Keratinocyte (primary cell): ENCODE results near the gene SH3D19. TPM values are rescaled to one million over a fixed set of nuclear protein-coding genes. Genes with fewer than 3 reads are reported as not detected.

Source experiments
- DNase-seq: peaks from one replicate; pipeline ENCODE4 v3.0.0-alpha.2; 2011; ENCODE audit warnings: low read depth, missing footprints, low spot score
- FAIRE-seq: peaks from 2 replicates; lab custom pipeline; 2011; peaks lifted over from hg19 to GRCh38; lab: Jason Lieb, UNC
- H2AFZ ChIP-seq: 2 replicates; pipeline ENCODE4 v1.6.0; 2012; ENCODE audit warnings: low read length, control low read depth, inconsistent platforms; ENCODE audit not compliant: control insufficient read depth
- H3K27ac ChIP-seq: 2 replicates; pipeline ENCODE4 v1.5.1; 2011; ENCODE audit warnings: low read length; ENCODE audit not compliant: control insufficient read depth, insufficient read depth
- H3K27me3 ChIP-seq: 3 replicates; pipeline ENCODE4 v1.6.0; 2011; ENCODE audit warnings: low read length; ENCODE audit not compliant: control insufficient read depth, insufficient read depth; ENCODE audit errors: extremely low read depth
- H3K36me3 ChIP-seq, 2 experiments: 2 replicates in 1 of 2; 3 replicates in 1 of 2; pipeline ENCODE4 v1.5.1; 2011; ENCODE audit warnings: low read length in 2 of 2, mild to moderate bottlenecking in 1 of 2; ENCODE audit not compliant: control insufficient read depth in 2 of 2, insufficient read depth in 2 of 2; ENCODE audit errors: extremely low read depth in 1 of 2
- H3K4me1 ChIP-seq: 3 replicates; pipeline ENCODE4 v1.5.1; 2011; ENCODE audit warnings: low read length; ENCODE audit not compliant: control insufficient read depth, insufficient read depth; ENCODE audit errors: extremely low read depth
- H3K4me2 ChIP-seq: 3 replicates; pipeline ENCODE4 v1.6.0; 2011; ENCODE audit warnings: low read depth, low read length; ENCODE audit not compliant: control insufficient read depth, insufficient read depth; ENCODE audit errors: extremely low read depth
- H3K4me3 ChIP-seq, 3 experiments: fragments of 200-600 bp in 1 of 3; sonication (generic) in 1 of 3; 2 replicates in 2 of 3; 3 replicates in 1 of 3; pipeline ENCODE4 v1.5.1; 2011 to 2016; ENCODE audit warnings: low read length in 3 of 3, mild to moderate bottlenecking in 3 of 3, control low read depth in 2 of 3, inconsistent platforms in 1 of 3, low read depth in 1 of 3, mixed read lengths in 1 of 3, mixed run types in 1 of 3, moderate library complexity in 1 of 3; ENCODE audit not compliant: control insufficient read depth in 2 of 3, insufficient read depth in 2 of 3; ENCODE audit errors: extremely low read depth in 1 of 3
- H3K79me2 ChIP-seq: 2 replicates; pipeline ENCODE4 v1.6.0; 2012; ENCODE audit warnings: low read length; ENCODE audit not compliant: control insufficient read depth, insufficient read depth
- H3K9ac ChIP-seq: 3 replicates; pipeline ENCODE4 v1.6.0; 2011; ENCODE audit warnings: low read length; ENCODE audit not compliant: control insufficient read depth, insufficient read depth; ENCODE audit errors: extremely low read depth
- H3K9me1 ChIP-seq: 3 replicates; pipeline ENCODE4 v1.6.0; 2011; ENCODE audit warnings: low read length; ENCODE audit not compliant: control insufficient read depth, insufficient read depth; ENCODE audit errors: extremely low read depth
- H3K9me3 ChIP-seq: 2 replicates; pipeline ENCODE4 v1.5.1; 2012; ENCODE audit warnings: low read depth, low read length; ENCODE audit not compliant: control insufficient read depth
- H4K20me1 ChIP-seq: 3 replicates; pipeline ENCODE4 v1.6.0; 2011; ENCODE audit warnings: low read length; ENCODE audit not compliant: control insufficient read depth, insufficient read depth; ENCODE audit errors: extremely low read depth
- EZH2 ChIP-seq: IDR thresholded peaks from one replicate; pipeline ENCODE4 v1.6.1; 2012; ENCODE audit warnings: inconsistent platforms, mild to moderate bottlenecking, low read length, moderate library complexity
- dilution Hi-C: fragments of 300-500 bp; cut with MboI; formaldehyde crosslinking; loops from one replicate; pipeline ENCODE4 v1.7.0; 2020; ENCODE audit warnings: low sequenced_read_pairs; ENCODE audit not compliant: extremely low pct_ligation_motif_present
- polyA plus RNA-seq, 5 experiments: library from polyadenylated mRNA; depleted of rRNA in 3 of 5; stranded (reverse) in 3 of 5; stranded (forward) in 1 of 5; unstranded in 1 of 5; fragments of >200 nt; gene quantifications; 1 replicate in 1 of 5; 2 replicates in 3 of 5; 3 replicates in 1 of 5; pipeline versions ENCODE4 v1.2.1 to v1.2.3, GENCODE V29; 2011 to 2012; ENCODE audit warnings: missing spikeins in 2 of 5, low read depth in 1 of 5, low replicate concordance in 1 of 5
- TF ChIP-seq, protein P1 (sequence below), 3 experiments: IDR thresholded peaks in 1 of 3; conservative IDR thresholded peaks in 1 of 3; optimal IDR thresholded peaks in 1 of 3; 2 replicates in 2 of 3; 3 replicates in 1 of 3; pipeline versions ENCODE3 to v1.5.1; 2011; ENCODE audit warnings: low read length in 3 of 3, mild to moderate bottlenecking in 3 of 3, moderate library complexity in 2 of 3, control low read depth in 1 of 3, inconsistent platforms in 1 of 3; ENCODE audit not compliant: insufficient read depth in 2 of 3; ENCODE audit errors: extremely low read depth in 1 of 3

The SH3D19 gene
- polyA plus RNA-seq, 1 donor (not counting 4 experiments of a cell fraction or from before 2014, with no cell fraction given): 24.8 TPM

DNA sequence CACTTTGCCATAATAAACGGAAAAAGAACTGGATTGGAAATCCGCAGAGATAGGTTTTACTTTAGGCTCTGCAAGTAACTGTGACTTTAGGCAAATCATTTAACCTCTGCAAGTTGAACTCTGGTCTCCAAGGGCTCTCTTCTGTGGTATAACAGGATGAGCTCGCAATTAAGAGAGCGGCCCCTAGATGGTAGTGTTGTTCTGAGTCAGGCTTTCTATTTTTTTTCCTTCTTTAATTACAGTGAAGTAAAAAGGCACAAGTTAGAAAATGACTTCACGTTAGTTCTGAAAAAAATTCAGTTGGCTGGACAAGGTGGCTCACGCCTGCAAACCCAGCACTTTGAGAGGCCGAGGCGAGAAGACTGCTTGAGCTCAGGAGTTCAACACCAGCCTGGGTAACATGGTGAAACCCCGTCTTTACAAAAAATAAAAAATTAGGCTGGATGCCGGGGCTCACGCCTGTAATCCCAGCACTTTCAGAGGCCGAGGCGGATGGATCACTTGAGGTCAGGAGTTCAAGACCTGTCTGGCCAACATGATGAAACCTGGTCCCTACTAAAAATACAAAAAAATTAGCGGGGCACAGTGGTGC is 207.9 kb downstream of the SH3D19 start:
- Histone ChIP-seq H3K4me3 (no peak overlapping the region), H3K4me1 (no peaks in the 10 kb centered on the region), H3K4me2 (no peak overlapping the region), H3K36me3 (peaks cover 5 to 11% of the 10 kb centered on the region in 2 experiments), H3K9ac (no peak overlapping the region), H3K27me3 (no peaks in the 10 kb centered on the region), H4K20me1 (no peaks in the 10 kb centered on the region), H3K79me2 (no peaks in the 10 kb centered on the region), H3K27ac (no peak overlapping the region), H3K9me1 (peaks cover 3% of the 10 kb centered on the region), H3K9me3 (no peaks in the 10 kb centered on the region), H2AFZ (no peak overlapping the region)
- dilution Hi-C loops: no loop called here
- DNase-seq (no peak), FAIRE-seq (peak; percentile 67)
- TF ChIP-seq, protein P1, sequence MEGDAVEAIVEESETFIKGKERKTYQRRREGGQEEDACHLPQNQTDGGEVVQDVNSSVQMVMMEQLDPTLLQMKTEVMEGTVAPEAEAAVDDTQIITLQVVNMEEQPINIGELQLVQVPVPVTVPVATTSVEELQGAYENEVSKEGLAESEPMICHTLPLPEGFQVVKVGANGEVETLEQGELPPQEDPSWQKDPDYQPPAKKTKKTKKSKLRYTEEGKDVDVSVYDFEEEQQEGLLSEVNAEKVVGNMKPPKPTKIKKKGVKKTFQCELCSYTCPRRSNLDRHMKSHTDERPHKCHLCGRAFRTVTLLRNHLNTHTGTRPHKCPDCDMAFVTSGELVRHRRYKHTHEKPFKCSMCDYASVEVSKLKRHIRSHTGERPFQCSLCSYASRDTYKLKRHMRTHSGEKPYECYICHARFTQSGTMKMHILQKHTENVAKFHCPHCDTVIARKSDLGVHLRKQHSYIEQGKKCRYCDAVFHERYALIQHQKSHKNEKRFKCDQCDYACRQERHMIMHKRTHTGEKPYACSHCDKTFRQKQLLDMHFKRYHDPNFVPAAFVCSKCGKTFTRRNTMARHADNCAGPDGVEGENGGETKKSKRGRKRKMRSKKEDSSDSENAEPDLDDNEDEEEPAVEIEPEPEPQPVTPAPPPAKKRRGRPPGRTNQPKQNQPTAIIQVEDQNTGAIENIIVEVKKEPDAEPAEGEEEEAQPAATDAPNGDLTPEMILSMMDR (optimal IDR thresholded peaks at IDR 0.05 in 1 of 3, IDR thresholded peaks at IDR 0.05 in 1 of 3, conservative IDR thresholded peaks at IDR 0.05 in 1 of 3; ENCODE audit: extremely low read depth in 1 of 3, insufficient read depth in 2 of 3, low read length in 3 of 3): peak; percentile 55 to 67 (median 56)
- no peak for TF ChIP-seq EZH2

GRCh38 chr4:151114986-151115385 is 210.4 kb downstream of the SH3D19 start:
- H4K20me1 ChIP-seq: no peaks in the 10 kb centered on the region
- H3K9me3 ChIP-seq: no peaks in the 10 kb centered on the region
- no peak overlapping the region for H3K27ac ChIP-seq
- H3K79me2 ChIP-seq: no peaks in the 10 kb centered on the region
- no peak overlapping the region for H3K9ac ChIP-seq
- dilution Hi-C loops: no loop called here
- TF ChIP-seq EZH2: no peak
- TF ChIP-seq, protein P1 (optimal IDR thresholded peaks at IDR 0.05 in 1 of 3, IDR thresholded peaks at IDR 0.05 in 1 of 3, conservative IDR thresholded peaks at IDR 0.05 in 1 of 3; ENCODE audit: extremely low read depth in 1 of 3, insufficient read depth in 2 of 3, low read length in 3 of 3): no peak
- H3K27me3 ChIP-seq: no peaks in the 10 kb centered on the region
- H3K4me1 ChIP-seq: no peaks in the 10 kb centered on the region
- no peak overlapping the region for H3K4me3 ChIP-seq
- DNase-seq (no peak), FAIRE-seq (no peak)
- peaks cover 10 to 11% of the 10 kb centered on the region in 2 experiments for H3K36me3 ChIP-seq
- no peak overlapping the region for H3K4me2 ChIP-seq
- H3K9me1 ChIP-seq: peaks cover 3% of the 10 kb centered on the region
- no peak overlapping the region for H2AFZ ChIP-seq
